HepG2 (cell line): ENCODE data around the gene INPP5K. TPM values are rescaled to one million over a fixed set of nuclear protein-coding genes. Genes with fewer than 3 reads are reported as not detected.

Source experiments
- ATAC-seq: fragments of 200-7000 bp; cut with Tn5 transposase; 3 replicates; pipeline ENCODE4 v1.9.1; 2020; ENCODE audit warnings: mild to moderate bottlenecking, moderate library complexity
- BruUV-seq: library from RNA; stranded (reverse); fragments of 400-500 nt; replicated peaks from 2 replicates; lab custom pipeline; 2021; lab: Mats Ljungman, UMichigan
- CTCF ChIA-PET: fragments of 300-600 bp; formaldehyde crosslinking; extraction: SDS; loops from one replicate; lab custom pipeline; 2021; ENCODE audit warnings: low total read pairs, inconsistent platforms, low intra/inter-chr PET ratio; lab: Yijun Ruan, JAX
- POLR2A ChIA-PET: fragments of 350-600 bp; sonication (Branson Sonifier 250); formaldehyde crosslinking; loops from one replicate; lab custom pipeline; 2020; ENCODE audit warnings: antibody characterized with exemption, inconsistent platforms; lab: Yijun Ruan, JAX
- DNase-seq: peaks from one replicate; pipeline ENCODE4 v3.0.0-alpha.2; 2015; ENCODE audit warnings: low spot score
- FAIRE-seq: peaks from 3 replicates; lab custom pipeline; 2011; peaks lifted over from hg19 to GRCh38; lab: Jason Lieb, UNC
- H2AFZ ChIP-seq: one replicate; pipeline ENCODE4 v1.6.1; 2011; ENCODE audit warnings: low read length, inconsistent platforms
- H3K27ac ChIP-seq: fragments of 300-600 bp; 3 replicates; pipeline ENCODE4 v1.8.0; 2011; ENCODE audit warnings: mixed run types, mild to moderate bottlenecking, mixed read lengths, low read length, inconsistent platforms; ENCODE audit not compliant: insufficient read depth; ENCODE audit errors: extremely low read length
- H3K27me3 ChIP-seq, 2 experiments: fragments of 200-600 bp in 1 of 2; 2 replicates in 1 of 2; 3 replicates in 1 of 2; pipeline versions ENCODE4 v1.6.0 to v1.8.0; 2011; ENCODE audit warnings: low read length in 2 of 2, mild to moderate bottlenecking in 2 of 2, moderate library complexity in 2 of 2, inconsistent platforms in 1 of 2; ENCODE audit not compliant: insufficient read depth in 2 of 2, control insufficient read depth in 1 of 2
- H3K36me3 ChIP-seq, 2 experiments: fragments of 200-600 bp in 1 of 2; replicated peaks in 1 of 2; 2 replicates in 1 of 2; 3 replicates in 1 of 2; pipeline versions ENCODE4 v1.5.1 to v1.8.0; 2011; ENCODE audit warnings: low read length in 2 of 2, inconsistent platforms in 1 of 2; ENCODE audit not compliant: insufficient read depth in 2 of 2, control insufficient read depth in 1 of 2
- H3K4me1 ChIP-seq: 2 replicates; pipeline ENCODE4 v1.5.1; 2012; ENCODE audit warnings: low read length, inconsistent platforms; ENCODE audit not compliant: insufficient read depth
- H3K4me2 ChIP-seq: 2 replicates; pipeline ENCODE4 v1.6.0; 2011; ENCODE audit warnings: low read depth, low read length, inconsistent platforms
- H3K4me3 ChIP-seq, 3 experiments: fragments of 200-600 bp in 1 of 3; sonication (generic), shearing (Covaris generic) in 1 of 3; replicated peaks in 1 of 3; 2 replicates each; pipeline ENCODE4 v1.5.1; 2011 to 2016; ENCODE audit warnings: low read length in 3 of 3, inconsistent platforms in 2 of 3, low read depth in 2 of 3, mild to moderate bottlenecking in 2 of 3, control low read depth in 1 of 3, mixed read lengths in 1 of 3; ENCODE audit not compliant: insufficient read depth in 1 of 3
- H3K79me2 ChIP-seq: one replicate; pipeline ENCODE4 v1.6.1; 2011; ENCODE audit warnings: low read length, inconsistent platforms; ENCODE audit not compliant: insufficient read depth
- H3K9ac ChIP-seq: 2 replicates; pipeline ENCODE4 v1.6.0; 2011; ENCODE audit warnings: mild to moderate bottlenecking, low read depth, low read length, inconsistent platforms; ENCODE audit not compliant: insufficient read depth
- H3K9me3 ChIP-seq: 2 replicates; pipeline ENCODE4 v1.5.1; 2012; ENCODE audit warnings: mild to moderate bottlenecking, low read length
- H4K20me1 ChIP-seq: 2 replicates; pipeline ENCODE4 v1.6.0; 2011; ENCODE audit warnings: inconsistent platforms, mild to moderate bottlenecking, low read length, moderate library complexity; ENCODE audit not compliant: insufficient read depth
- KDM3A ChIP-seq: IDR thresholded peaks from 2 replicates; pipeline ENCODE4 v1.6.1; 2018; ENCODE audit warnings: low read depth, missing compliant biosample characterization
- KMT2A ChIP-seq: sonication (generic); formaldehyde crosslinking; IDR thresholded peaks from 2 replicates; pipeline ENCODE4 v1.4.0; 2020; ENCODE audit warnings: missing genetic modification reagents
- MED8 ChIP-seq: sonication (generic); formaldehyde crosslinking; IDR thresholded peaks from 2 replicates; pipeline ENCODE4 v1.8.1; 2023; ENCODE audit warnings: mild to moderate bottlenecking, missing genetic modification reagents; ENCODE audit not compliant: insufficient replicate concordance
- MEF2D ChIP-seq: sonication (generic); formaldehyde crosslinking; IDR thresholded peaks from 2 replicates; pipeline ENCODE4 v1.5.1; 2020; ENCODE audit warnings: mild to moderate bottlenecking, missing genetic modification reagents
- MEIS1 ChIP-seq: sonication (generic); formaldehyde crosslinking; IDR thresholded peaks from 2 replicates; pipeline ENCODE4 v1.9.0; 2021; ENCODE audit warnings: mild to moderate bottlenecking, missing genetic modification reagents, moderate library complexity, borderline replicate concordance
- MEIS2 ChIP-seq: sonication (generic); formaldehyde crosslinking; IDR thresholded peaks from 2 replicates; pipeline ENCODE4 v1.9.0; 2021; ENCODE audit warnings: mild to moderate bottlenecking, missing genetic modification reagents
- SMAD3 ChIP-seq: sonication (generic); formaldehyde crosslinking; IDR thresholded peaks from 2 replicates; pipeline ENCODE4 v1.4.0; 2020; ENCODE audit warnings: missing genetic modification reagents
- SMARCC2 ChIP-seq: fragments of 450-650 bp; IDR thresholded peaks from 2 replicates; pipeline ENCODE4 v1.6.1; 2017; ENCODE audit warnings: antibody characterized with exemption, mild to moderate bottlenecking
- SMARCE1 ChIP-seq: fragments of 450-650 bp; IDR thresholded peaks from 2 replicates; pipeline ENCODE4 v1.6.1; 2017; ENCODE audit warnings: borderline replicate concordance
- ZBTB33 ChIP-seq: sonication (generic); formaldehyde crosslinking; IDR thresholded peaks from 2 replicates; pipeline ENCODE4 v1.4.0; 2020; ENCODE audit warnings: missing genetic modification reagents
- ZFP36L1 ChIP-seq: sonication (generic); formaldehyde crosslinking; IDR thresholded peaks from 2 replicates; pipeline ENCODE4 v1.8.0; 2022; ENCODE audit warnings: mild to moderate bottlenecking, missing genetic modification reagents, moderate library complexity
- ZFP41 ChIP-seq: sonication (generic); formaldehyde crosslinking; IDR thresholded peaks from 2 replicates; pipeline ENCODE4 v1.4.0; 2020; ENCODE audit warnings: mild to moderate bottlenecking, missing genetic modification reagents, borderline replicate concordance
- ZNF431 ChIP-seq: sonication (generic); formaldehyde crosslinking; IDR thresholded peaks from 2 replicates; pipeline ENCODE4 v1.9.0; 2022; ENCODE audit warnings: missing genetic modification reagents, low read depth, mild to moderate bottlenecking, borderline replicate concordance
- ZNF775 ChIP-seq: sonication (generic); formaldehyde crosslinking; IDR thresholded peaks from 2 replicates; pipeline ENCODE4 v1.4.0; 2020; ENCODE audit warnings: missing genetic modification reagents, mild to moderate bottlenecking, moderate library complexity, borderline replicate concordance
- ZSCAN12 ChIP-seq: sonication (generic); formaldehyde crosslinking; IDR thresholded peaks from 2 replicates; pipeline ENCODE4 v1.9.0; 2021; ENCODE audit warnings: mild to moderate bottlenecking, missing genetic modification reagents
- WGBS: methylation state at CpG from one replicate; pipeline ENCODE4 v1.1.6; 2017; ENCODE audit warnings: low lambda C conversion rate; 5-methylcytosine and 5-hydroxymethylcytosine counted together
- in situ Hi-C: cut with HindIII; loops from 2 replicates; pipeline ENCODE4 v1.10.0; 2017; ENCODE audit warnings: low pct_unique_long_range_greater_than_20kb; ENCODE audit not compliant: extremely low pct_ligation_motif_present
- intact Hi-C: fragments of 100-400 bp; cut with micrococcal nuclease; formaldehyde crosslinking; loops from one replicate; pipeline ENCODE4 v1.10.0; 2022; ENCODE audit not compliant: unreplicated experiment
- polyA plus RNA-seq, 8 experiments: library from polyadenylated mRNA; depleted of rRNA in 3 of 8; stranded (reverse) in 7 of 8; unstranded in 1 of 8; fragments of >200 nt; fragmentation: Illumina TruSeq in 4 of 8; extraction: Trizol in 4 of 8; gene quantifications; 2 replicates each; pipeline versions ENCODE4 v1.2.1 to v1.2.3, GENCODE V29; 2011 to 2016; ENCODE audit warnings: low read depth in 4 of 8, missing spikeins in 1 of 8, mixed read lengths in 1 of 8; ENCODE audit not compliant: insufficient read depth in 1 of 8
- total RNA-seq, 5 experiments: library from RNA; depleted of rRNA; stranded (reverse); fragments of >200 nt; fragmentation: Illumina TruSeq; extraction: Trizol; gene quantifications; 2 replicates each; pipeline ENCODE4 v1.2.3, GENCODE V29; 2016; ENCODE audit warnings: low read depth in 1 of 5
- TF ChIP-seq, protein P1 (sequence below): sonication (generic); formaldehyde crosslinking; IDR thresholded peaks from 2 replicates; pipeline ENCODE4 v1.5.0; 2020; ENCODE audit warnings: missing genetic modification reagents
- TF ChIP-seq, protein P2 (sequence below): sonication (generic); formaldehyde crosslinking; IDR thresholded peaks from 2 replicates; pipeline ENCODE4 v1.5.0; 2020; ENCODE audit warnings: mild to moderate bottlenecking, missing genetic modification reagents

The INPP5K gene
- total and polyA plus RNA-seq, 2 of the 13 experiments (the other 11 are each of a cell fraction or from before 2014, with no cell fraction given) = 4.8 to 9.6 TPM

- 0 out of 2 replicates have a peak, but pooled peaks have one; percentile 10 for TF ChIP-seq MEIS1 (CRISPR knock-in tag)
- peak; percentile 14 for TF ChIP-seq MED8 (CRISPR knock-in tag)
- peak; percentile 5; the same call in 1 of the 2 replicates for TF ChIP-seq MEF2D (CRISPR knock-in tag)
- peak; percentile 12; the same call in 1 of the 2 replicates for TF ChIP-seq MEIS2
- 0 out of 2 replicates have a peak, but pooled peaks have one; percentile 39 for TF ChIP-seq ZFP41 (CRISPR knock-in tag)
- TF ChIP-seq, all 625 proteins: peak for 9
These were observed 27.6 kb downstream of the INPP5K start (continued) for GRCh38 chr17:1488826-1489270.

GRCh38 chr17:1487939-1488825 is 28.2 kb downstream of the INPP5K start:
- ChIA-PET CTCF (no interaction called here), POLR2A (interaction anchor here (0.9 to 2.3 kb wide), 7 partner anchors 28 to 88 kb away, joined by 3 to 21 read pairs (median 4); partner anchors contain the start of genes CRK, INPP5K and YWHAE)
- TSS peak; percentile 67 for BruUV-seq
- Histone ChIP-seq H3K9me3 (no peaks in the 10 kb centered on the region), H3K79me2 (peaks cover 18% of the 10 kb centered on the region), H3K4me1 (peaks cover 56% of the 10 kb centered on the region), H3K9ac (peak overlapping the region; percentile 71), H3K27me3 (no peaks in the 10 kb centered on the region; a peak in 1 of 5 replicates), H3K27ac (peak overlapping the region; percentile 74), H4K20me1 (no peaks in the 10 kb centered on the region), H3K36me3 (peaks cover under 1 to 4% of the 10 kb centered on the region in 2 experiments; a peak in 3 of 5 replicates), H2AFZ (no peak overlapping the region), H3K4me2 (peak overlapping the region; percentile 99), H3K4me3 (peak overlapping the region; percentile 47 to 70 (median 70))
- FAIRE-seq (no peak), DNase-seq (peak; percentile 70), ATAC-seq (peak; percentile 33)
- intact Hi-C loops = loop anchor here (1.0 kb wide), 2 partner anchors 28 to 31 kb away; partner anchors contain the start of gene INPP5K
- 10% methylated on average over 2 of the region's 72 CpGs for WGBS
- in situ Hi-C loops = no loop called here
- TF ChIP-seq ZNF431 (CRISPR knock-in tag) = no peak
- TF ChIP-seq, protein P1, sequence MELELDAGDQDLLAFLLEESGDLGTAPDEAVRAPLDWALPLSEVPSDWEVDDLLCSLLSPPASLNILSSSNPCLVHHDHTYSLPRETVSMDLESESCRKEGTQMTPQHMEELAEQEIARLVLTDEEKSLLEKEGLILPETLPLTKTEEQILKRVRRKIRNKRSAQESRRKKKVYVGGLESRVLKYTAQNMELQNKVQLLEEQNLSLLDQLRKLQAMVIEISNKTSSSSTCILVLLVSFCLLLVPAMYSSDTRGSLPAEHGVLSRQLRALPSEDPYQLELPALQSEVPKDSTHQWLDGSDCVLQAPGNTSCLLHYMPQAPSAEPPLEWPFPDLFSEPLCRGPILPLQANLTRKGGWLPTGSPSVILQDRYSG (CRISPR knock-in tag) = no peak
- no peak for TF ChIP-seq KDM3A (CRISPR knock-in tag)
- no peak for TF ChIP-seq SMAD3 (CRISPR knock-in tag)
- no peak for TF ChIP-seq ZBTB33 (CRISPR knock-in tag)
- no peak for TF ChIP-seq ZFP36L1 (CRISPR knock-in tag)
- no peak for TF ChIP-seq ZSCAN12
- no peak for TF ChIP-seq SMARCE1
- TF ChIP-seq KMT2A (CRISPR knock-in tag) = no peak
- TF ChIP-seq, protein P2, sequence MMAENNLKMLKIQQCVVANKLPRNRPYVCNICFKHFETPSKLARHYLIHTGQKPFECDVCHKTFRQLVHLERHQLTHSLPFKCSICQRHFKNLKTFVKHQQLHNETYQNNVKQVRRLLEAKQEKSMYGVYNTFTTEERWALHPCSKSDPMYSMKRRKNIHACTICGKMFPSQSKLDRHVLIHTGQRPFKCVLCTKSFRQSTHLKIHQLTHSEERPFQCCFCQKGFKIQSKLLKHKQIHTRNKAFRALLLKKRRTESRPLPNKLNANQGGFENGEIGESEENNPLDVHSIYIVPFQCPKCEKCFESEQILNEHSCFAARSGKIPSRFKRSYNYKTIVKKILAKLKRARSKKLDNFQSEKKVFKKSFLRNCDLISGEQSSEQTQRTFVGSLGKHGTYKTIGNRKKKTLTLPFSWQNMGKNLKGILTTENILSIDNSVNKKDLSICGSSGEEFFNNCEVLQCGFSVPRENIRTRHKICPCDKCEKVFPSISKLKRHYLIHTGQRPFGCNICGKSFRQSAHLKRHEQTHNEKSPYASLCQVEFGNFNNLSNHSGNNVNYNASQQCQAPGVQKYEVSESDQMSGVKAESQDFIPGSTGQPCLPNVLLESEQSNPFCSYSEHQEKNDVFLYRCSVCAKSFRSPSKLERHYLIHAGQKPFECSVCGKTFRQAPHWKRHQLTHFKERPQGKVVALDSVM (CRISPR knock-in tag) = no peak
- TF ChIP-seq ZNF775 (CRISPR knock-in tag) = no peak
- no peak for TF ChIP-seq SMARCC2
